GM12878 (cell line): ENCODE data around the gene BIN1. TPM values are rescaled to one million over a fixed set of nuclear protein-coding genes. Genes with fewer than 3 reads are reported as not detected.
A peak's percentile ranks its signal among the peaks of the same experiment; 100 is the strongest.

Experiments used
- ATF7 ChIP-seq: fragments of 450-650 bp; IDR thresholded peaks from 2 replicates; pipeline ENCODE4 v1.6.1; 2016; ENCODE audit warnings: low read depth, mild to moderate bottlenecking
- CHD2 ChIP-seq: IDR thresholded peaks from 2 replicates; pipeline ENCODE4 v1.6.1; 2011; ENCODE audit warnings: low read depth, low read length, improper control_type of control experiment, borderline replicate concordance
- CREB1 ChIP-seq: IDR thresholded peaks from 2 replicates; pipeline ENCODE4 v1.6.1; 2012; ENCODE audit warnings: low read depth, mild to moderate bottlenecking, inconsistent platforms
- HDAC2 ChIP-seq: fragments of 200-600 bp; sonication (generic); IDR thresholded peaks from 2 replicates; pipeline ENCODE4 v1.6.1; 2017
- LARP7 ChIP-seq: fragments of 450-650 bp; IDR thresholded peaks from 2 replicates; pipeline ENCODE4 v1.6.1; 2017; ENCODE audit warnings: mild to moderate bottlenecking
- NBN ChIP-seq: fragments of 450-650 bp; IDR thresholded peaks from 2 replicates; pipeline ENCODE4 v1.6.1; 2016
- NR2F1 ChIP-seq: fragments of 450-650 bp; conservative IDR thresholded peaks from 2 replicates; pipeline ENCODE4 v1.6.1; 2017; ENCODE audit warnings: mild to moderate bottlenecking
- POLR2A ChIP-seq: IDR thresholded peaks from 2 replicates; pipeline ENCODE4 v1.6.1; 2011; ENCODE audit warnings: low read depth, mild to moderate bottlenecking, low read length
- POLR2AphosphoS2 ChIP-seq: IDR thresholded peaks from 2 replicates; pipeline ENCODE4 v1.6.1; 2011; ENCODE audit warnings: low read depth, mild to moderate bottlenecking, low read length, improper control_type of control experiment, moderate library complexity
- SMC3 ChIP-seq: IDR thresholded peaks from 2 replicates; pipeline ENCODE4 v1.6.1; 2011; ENCODE audit warnings: low read length, improper control_type of control experiment, borderline replicate concordance
- SREBF2 ChIP-seq: IDR thresholded peaks from 2 replicates; pipeline ENCODE4 v1.6.1; 2012; ENCODE audit warnings: mild to moderate bottlenecking, low read length
- ZNF217 ChIP-seq: fragments of 450-650 bp; IDR thresholded peaks from 2 replicates; pipeline ENCODE4 v1.6.1; 2017; ENCODE audit warnings: antibody characterized with exemption, mild to moderate bottlenecking
- polyA plus RNA-seq, 11 experiments: library from polyadenylated mRNA; depleted of rRNA in 4 of 11; unstranded in 6 of 11; stranded (reverse) in 5 of 11; fragments of >200 nt; fragmentation: Nextera tagmentation in 4 of 11; fragmentation: Illumina TruSeq in 1 of 11; extraction: Ambion mirVana in 4 of 11; extraction: Trizol in 1 of 11; gene quantifications; 1 replicate in 1 of 11; 2 replicates in 10 of 11; pipeline versions ENCODE4 v1.2.1 to v1.2.3, GENCODE V29; 2011 to 2016; ENCODE audit warnings: inconsistent platforms in 2 of 11, missing spikeins in 2 of 11, low read depth in 1 of 11
- total RNA-seq, 4 experiments: library from RNA; depleted of rRNA in 3 of 4; stranded (reverse); fragments of >200 nt in 3 of 4; fragmentation: Illumina TruSeq in 1 of 4; extraction: Trizol in 1 of 4; gene quantifications; 2 replicates each; pipeline versions ENCODE4 v1.2.1 to v1.2.3, GENCODE V29; 2013 to 2021
- TF ChIP-seq, protein P1 (sequence below): IDR thresholded peaks from 2 replicates; pipeline ENCODE4 v1.6.1; 2012; ENCODE audit warnings: low read length, inconsistent platforms
- TF ChIP-seq, protein P2 (sequence below): fragments of 450-650 bp; IDR thresholded peaks from 2 replicates; pipeline ENCODE4 v1.6.1; 2018; ENCODE audit warnings: mild to moderate bottlenecking, low read depth, moderate library complexity; ENCODE audit not compliant: partially characterized antibody
- TF ChIP-seq, protein P3 (sequence below): fragments of 450-650 bp; formaldehyde crosslinking; IDR thresholded peaks from 2 replicates; pipeline ENCODE4 v1.4.0; 2020; ENCODE audit warnings: mild to moderate bottlenecking, moderate library complexity
- TF ChIP-seq, protein P4 (sequence below): fragments of 450-650 bp; formaldehyde crosslinking; IDR thresholded peaks from 2 replicates; pipeline ENCODE4 v1.4.0; 2022; ENCODE audit warnings: mild to moderate bottlenecking, moderate library complexity
- TF ChIP-seq, protein P5 (sequence below): fragments of 450-650 bp; IDR thresholded peaks from 2 replicates; pipeline ENCODE4 v1.6.1; 2017; ENCODE audit warnings: borderline replicate concordance
- TF ChIP-seq, protein P6 (sequence below): IDR thresholded peaks from 2 replicates; pipeline ENCODE4 v1.6.1; 2012; ENCODE audit warnings: low read depth, low read length, improper control_type of control experiment

Gene BIN1
- total and polyA plus RNA-seq, 10 of the 15 experiments (the other 5 are each of a cell fraction or from before 2014, with no cell fraction given) = 0.32 to 21.3 (median 11.2) TPM

DNA sequence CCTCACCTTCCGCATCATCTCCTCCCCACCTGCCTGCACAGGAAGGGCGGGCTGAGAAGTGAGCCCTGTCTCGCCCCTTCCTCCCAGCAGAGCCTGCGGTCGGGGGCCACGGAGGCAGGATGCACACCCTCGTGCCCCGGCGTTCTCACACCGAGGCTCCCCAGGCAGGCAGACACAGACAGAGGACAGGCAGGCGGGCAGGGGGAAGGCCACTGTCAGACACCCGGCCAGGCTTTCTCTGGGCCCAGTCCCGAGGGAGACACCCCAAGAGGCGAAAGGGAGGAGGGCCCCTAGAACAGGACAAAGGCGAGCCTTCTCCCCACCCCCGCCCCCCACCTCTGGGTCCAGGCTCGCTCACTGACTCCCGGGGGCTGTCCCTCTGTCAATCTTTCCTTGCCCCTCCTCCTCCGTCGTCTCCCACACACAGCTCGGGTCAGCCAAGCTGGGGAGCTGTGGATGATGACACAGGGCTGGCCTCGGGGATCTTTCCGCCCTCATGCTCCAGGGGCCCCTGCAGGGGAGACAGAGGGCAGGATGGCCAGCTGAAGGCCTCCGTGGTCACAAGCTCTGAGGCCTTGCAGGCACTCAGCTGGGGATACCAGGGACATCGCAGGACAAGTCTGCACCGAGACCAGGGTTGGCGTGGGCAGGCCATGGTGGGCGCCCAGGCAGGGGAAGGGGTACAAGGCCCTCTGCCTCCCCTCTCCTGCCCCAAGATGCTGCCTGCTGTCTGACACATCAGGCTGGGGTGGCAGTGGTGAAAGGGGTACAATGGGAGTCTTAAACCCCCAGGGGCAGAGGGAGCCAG is 24.9 kb downstream of the BIN1 start (continued):
- TF ChIP-seq, protein P1, sequence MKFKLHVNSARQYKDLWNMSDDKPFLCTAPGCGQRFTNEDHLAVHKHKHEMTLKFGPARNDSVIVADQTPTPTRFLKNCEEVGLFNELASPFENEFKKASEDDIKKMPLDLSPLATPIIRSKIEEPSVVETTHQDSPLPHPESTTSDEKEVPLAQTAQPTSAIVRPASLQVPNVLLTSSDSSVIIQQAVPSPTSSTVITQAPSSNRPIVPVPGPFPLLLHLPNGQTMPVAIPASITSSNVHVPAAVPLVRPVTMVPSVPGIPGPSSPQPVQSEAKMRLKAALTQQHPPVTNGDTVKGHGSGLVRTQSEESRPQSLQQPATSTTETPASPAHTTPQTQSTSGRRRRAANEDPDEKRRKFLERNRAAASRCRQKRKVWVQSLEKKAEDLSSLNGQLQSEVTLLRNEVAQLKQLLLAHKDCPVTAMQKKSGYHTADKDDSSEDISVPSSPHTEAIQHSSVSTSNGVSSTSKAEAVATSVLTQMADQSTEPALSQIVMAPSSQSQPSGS = no peak
- TF ChIP-seq NR2F1 (peak; percentile 29; the same call in 1 of the 2 replicates), SMC3 (no peak), POLR2A (peak; percentile 83), SREBF2 (no peak), HDAC2 (no peak), CHD2 (no peak), ZNF217 (no peak), POLR2AphosphoS2 (no peak), LARP7 (peak; percentile 35), ATF7 (0 out of 2 replicates have a peak, but pooled peaks have one; percentile 28), CREB1 (no peak), NBN (peak; percentile 73; the same call in 1 of the 2 replicates)
- TF ChIP-seq, protein P2, sequence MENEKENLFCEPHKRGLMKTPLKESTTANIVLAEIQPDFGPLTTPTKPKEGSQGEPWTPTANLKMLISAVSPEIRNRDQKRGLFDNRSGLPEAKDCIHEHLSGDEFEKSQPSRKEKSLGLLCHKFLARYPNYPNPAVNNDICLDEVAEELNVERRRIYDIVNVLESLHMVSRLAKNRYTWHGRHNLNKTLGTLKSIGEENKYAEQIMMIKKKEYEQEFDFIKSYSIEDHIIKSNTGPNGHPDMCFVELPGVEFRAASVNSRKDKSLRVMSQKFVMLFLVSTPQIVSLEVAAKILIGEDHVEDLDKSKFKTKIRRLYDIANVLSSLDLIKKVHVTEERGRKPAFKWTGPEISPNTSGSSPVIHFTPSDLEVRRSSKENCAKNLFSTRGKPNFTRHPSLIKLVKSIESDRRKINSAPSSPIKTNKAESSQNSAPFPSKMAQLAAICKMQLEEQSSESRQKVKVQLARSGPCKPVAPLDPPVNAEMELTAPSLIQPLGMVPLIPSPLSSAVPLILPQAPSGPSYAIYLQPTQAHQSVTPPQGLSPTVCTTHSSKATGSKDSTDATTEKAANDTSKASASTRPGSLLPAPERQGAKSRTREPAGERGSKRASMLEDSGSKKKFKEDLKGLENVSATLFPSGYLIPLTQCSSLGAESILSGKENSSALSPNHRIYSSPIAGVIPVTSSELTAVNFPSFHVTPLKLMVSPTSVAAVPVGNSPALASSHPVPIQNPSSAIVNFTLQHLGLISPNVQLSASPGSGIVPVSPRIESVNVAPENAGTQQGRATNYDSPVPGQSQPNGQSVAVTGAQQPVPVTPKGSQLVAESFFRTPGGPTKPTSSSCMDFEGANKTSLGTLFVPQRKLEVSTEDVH = no peak
- TF ChIP-seq, protein P3, sequence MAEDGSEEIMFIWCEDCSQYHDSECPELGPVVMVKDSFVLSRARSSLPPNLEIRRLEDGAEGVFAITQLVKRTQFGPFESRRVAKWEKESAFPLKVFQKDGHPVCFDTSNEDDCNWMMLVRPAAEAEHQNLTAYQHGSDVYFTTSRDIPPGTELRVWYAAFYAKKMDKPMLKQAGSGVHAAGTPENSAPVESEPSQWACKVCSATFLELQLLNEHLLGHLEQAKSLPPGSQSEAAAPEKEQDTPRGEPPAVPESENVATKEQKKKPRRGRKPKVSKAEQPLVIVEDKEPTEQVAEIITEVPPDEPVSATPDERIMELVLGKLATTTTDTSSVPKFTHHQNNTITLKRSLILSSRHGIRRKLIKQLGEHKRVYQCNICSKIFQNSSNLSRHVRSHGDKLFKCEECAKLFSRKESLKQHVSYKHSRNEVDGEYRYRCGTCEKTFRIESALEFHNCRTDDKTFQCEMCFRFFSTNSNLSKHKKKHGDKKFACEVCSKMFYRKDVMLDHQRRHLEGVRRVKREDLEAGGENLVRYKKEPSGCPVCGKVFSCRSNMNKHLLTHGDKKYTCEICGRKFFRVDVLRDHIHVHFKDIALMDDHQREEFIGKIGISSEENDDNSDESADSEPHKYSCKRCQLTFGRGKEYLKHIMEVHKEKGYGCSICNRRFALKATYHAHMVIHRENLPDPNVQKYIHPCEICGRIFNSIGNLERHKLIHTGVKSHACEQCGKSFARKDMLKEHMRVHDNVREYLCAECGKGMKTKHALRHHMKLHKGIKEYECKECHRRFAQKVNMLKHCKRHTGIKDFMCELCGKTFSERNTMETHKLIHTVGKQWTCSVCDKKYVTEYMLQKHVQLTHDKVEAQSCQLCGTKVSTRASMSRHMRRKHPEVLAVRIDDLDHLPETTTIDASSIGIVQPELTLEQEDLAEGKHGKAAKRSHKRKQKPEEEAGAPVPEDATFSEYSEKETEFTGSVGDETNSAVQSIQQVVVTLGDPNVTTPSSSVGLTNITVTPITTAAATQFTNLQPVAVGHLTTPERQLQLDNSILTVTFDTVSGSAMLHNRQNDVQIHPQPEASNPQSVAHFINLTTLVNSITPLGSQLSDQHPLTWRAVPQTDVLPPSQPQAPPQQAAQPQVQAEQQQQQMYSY = no peak
- TF ChIP-seq, protein P4, sequence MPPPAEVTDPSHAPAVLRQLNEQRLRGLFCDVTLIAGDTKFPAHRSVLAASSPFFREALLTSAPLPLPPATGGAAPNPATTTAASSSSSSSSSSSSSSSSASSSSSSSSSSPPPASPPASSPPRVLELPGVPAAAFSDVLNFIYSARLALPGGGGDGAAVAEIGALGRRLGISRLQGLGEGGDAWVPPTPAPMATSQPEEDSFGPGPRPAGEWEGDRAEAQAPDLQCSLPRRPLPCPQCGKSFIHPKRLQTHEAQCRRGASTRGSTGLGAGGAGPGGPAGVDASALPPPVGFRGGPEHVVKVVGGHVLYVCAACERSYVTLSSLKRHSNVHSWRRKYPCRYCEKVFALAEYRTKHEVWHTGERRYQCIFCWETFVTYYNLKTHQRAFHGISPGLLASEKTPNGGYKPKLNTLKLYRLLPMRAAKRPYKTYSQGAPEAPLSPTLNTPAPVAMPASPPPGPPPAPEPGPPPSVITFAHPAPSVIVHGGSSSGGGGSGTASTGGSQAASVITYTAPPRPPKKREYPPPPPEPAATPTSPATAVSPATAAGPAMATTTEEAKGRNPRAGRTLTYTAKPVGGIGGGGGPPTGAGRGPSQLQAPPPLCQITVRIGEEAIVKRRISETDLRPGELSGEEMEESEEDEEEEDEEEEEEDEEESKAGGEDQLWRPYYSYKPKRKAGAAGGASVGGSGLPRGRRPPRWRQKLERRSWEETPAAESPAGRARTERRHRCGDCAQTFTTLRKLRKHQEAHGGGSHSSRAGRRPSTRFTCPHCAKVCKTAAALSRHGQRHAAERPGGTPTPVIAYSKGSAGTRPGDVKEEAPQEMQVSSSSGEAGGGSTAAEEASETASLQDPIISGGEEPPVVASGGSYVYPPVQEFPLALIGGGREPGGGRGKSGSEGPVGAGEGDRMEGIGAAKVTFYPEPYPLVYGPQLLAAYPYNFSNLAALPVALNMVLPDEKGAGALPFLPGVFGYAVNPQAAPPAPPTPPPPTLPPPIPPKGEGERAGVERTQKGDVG (CRISPR knock-in tag) = no peak
- TF ChIP-seq, protein P5, sequence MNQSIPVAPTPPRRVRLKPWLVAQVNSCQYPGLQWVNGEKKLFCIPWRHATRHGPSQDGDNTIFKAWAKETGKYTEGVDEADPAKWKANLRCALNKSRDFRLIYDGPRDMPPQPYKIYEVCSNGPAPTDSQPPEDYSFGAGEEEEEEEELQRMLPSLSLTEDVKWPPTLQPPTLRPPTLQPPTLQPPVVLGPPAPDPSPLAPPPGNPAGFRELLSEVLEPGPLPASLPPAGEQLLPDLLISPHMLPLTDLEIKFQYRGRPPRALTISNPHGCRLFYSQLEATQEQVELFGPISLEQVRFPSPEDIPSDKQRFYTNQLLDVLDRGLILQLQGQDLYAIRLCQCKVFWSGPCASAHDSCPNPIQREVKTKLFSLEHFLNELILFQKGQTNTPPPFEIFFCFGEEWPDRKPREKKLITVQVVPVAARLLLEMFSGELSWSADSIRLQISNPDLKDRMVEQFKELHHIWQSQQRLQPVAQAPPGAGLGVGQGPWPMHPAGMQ = no peak
- TF ChIP-seq, protein P6, sequence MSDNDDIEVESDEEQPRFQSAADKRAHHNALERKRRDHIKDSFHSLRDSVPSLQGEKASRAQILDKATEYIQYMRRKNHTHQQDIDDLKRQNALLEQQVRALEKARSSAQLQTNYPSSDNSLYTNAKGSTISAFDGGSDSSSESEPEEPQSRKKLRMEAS = peak; percentile 75; the same call in 1 of the 2 replicates
